HuH-7 (cell line): ENCODE results near the gene SPACA9.
A peak's percentile ranks its signal among the peaks of the same experiment; 100 is the strongest.

Experiments used
- DNase-seq: peaks from one replicate; pipeline ENCODE4 v3.0.0; 2011; ENCODE audit warnings: low spot score

The SPACA9 gene

DNA sequence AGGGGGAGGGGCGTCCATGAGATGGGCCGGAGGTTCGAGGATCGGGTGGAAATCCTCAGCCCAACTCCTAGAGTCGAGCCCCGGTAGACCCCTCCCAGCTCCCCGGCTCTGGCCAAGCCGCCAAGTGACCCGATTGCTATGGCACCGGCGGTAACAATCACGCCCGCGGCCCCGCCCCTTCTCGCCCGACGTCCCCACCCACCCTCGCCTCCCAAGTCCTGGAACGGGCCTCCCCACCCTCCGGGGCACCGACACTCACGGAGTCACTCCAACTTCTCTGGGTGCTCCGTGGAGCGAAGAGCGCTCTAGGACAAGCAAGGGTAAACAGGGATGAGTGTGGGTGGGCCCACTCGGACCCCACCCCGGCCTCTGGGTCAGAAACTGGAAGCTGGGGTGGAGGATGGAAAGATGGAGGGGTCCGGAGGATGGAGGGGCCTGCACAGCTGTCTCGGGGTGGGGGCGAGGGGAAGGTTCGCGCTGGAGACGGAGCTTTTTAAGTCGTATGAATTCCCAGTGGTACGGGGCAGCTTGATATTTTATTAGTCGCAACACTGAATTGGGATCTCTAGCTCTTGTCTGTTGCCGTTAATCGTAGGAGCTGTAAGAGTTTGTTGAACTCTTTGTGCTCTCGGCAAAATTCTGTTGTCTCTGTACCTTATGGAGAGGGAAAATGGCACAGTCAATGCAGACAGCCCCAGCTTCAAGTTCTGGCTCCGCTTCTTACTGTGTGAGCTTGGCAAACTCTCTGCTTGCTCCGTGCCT, at the start of gene SPACA9:
Gene SPACA9 (plus strand): TSS at position 204 of the 762 bp plus-strand sequence. CDS start 5,050 bp downstream, outside the sequence.
- peak; percentile 72 for DNase-seq

DNA sequence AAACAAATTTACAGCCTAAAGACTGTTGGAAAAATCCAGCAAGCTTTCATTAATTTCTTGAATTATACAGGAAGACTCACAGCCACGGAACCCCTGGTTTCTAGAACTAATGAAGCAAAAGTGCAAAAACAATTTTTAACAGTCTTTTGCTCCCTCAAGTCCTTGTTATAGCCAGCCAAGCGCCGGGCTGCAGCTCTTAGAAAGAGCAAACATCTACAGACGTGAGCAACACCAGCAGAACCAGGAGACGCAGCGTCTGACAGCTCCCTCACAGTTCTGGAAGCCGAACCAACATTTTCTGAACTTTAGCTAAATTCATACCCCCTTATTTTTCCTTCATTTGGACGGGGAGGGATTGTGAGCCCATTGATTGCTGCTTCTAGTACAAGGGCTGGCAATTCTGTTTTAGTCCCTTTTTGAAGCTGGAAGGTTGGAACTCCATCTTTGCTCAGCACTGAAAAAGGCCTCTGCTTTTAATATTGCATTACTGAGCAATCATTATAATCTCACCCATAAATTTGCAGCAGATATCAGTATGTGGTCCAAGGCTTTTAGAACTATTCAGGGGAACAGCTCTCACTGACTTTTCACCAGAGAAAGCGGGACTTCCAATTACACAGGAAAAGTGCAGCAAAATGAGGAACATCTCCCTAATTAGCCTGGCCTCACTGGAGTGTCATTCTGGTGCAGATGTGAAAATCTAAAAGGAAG, 46.4 kb upstream of the SPACA9 start:
- no peak for DNase-seq

DNA sequence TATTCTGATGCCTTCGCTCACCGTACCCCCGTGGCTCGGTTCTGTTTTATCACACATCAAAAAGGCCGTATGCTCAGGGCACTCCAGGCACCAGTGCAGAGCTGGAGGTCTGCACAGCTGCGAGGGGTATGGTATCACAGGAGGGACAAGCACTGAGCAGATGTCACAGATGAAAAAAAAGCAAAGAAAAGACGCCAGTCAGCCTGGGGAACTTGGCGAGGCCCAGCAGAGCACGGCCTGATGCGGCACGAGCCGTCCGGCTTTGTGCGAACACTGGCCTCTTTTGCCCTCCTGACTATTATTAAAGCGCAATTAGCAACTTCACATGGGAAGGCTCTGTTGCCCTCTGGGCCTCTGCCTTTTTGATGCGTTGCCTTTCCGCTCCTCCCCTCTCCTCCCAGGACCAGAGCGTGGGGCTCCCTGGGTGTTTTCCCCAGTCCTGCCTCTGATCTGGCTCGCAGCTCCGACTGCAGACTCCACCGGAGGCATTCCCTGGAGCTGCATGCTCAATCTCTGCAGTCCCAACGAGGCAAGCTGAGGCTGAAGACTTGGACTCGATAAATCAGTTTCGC, 45.1 kb upstream of the SPACA9 start:
- no peak for DNase-seq

DNA sequence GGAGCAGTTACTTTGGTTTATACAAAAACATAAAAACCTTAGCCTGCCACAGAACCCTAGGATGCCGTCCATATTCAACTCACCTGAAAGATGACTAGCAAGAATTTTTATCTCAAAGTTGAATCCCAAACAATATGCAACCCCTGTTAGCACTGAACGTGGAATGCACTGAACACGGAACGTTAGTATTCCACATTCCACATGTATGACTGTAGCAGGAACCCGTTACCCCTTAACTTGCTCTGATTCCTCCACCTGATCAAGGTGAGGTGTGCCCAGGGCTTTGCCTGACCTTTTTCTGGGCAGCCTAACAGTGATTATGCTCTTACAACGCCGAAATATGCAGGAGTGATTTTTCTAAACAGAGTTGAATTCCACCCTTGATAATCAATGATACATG, 44.4 kb upstream of the SPACA9 start:
- no peak for DNase-seq

DNA sequence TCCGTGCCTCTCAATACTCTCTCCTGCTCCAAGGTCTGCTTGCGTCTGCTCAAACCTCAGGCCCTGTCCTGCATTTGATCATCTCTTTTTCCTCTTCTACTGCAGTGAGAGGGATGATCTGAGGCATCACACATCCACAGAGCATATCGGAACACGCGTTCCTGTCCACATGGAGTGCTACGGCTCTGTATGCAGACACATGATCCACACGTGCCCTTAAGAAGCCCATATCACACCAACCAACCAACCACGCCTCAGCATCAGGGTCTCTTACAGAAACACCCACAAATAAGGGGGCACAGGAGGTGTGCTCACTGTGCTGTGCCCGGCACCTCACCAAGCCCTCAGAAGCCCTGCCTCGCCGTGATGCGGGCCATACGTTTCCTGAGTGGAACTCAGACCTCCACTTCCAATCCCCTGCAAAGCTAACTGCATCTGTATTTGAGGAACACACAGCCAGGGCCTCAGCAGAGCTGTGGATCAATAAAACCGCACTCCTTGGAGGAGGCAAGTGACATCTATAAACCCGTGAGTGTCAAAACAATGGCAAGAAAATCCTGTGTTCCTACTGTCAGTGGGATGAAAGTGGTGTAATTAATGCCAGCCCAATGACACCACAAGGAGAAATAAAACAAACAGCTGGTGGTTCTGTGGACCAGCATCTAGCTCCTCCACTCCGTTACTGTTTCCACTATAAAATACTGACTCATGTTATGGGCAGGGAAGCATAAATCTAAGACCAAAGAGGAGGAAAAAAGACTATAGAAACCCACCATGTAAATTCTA, 41.0 kb upstream of the SPACA9 start:
- DNase-seq, result no peak

DNA sequence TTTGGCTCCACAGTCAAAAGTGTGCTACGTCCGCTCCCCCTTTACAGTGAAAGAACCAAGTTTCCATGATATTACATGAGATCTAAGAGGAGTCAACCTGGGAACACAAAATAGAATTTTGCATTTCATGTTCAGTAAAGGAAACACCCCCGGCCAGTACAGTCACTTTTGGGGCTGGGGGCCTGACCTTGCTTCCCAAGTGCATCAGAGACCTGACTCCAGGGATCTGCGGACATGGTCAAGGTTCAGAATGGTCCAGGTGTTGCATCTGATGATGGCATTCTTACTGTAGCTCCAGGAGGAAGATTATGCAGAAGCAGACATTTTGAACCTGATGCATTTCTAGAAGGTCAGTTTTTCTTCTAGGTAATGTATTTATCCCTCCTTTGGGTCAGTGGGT, 40.4 kb upstream of the SPACA9 start:
- no peak for DNase-seq

DNA sequence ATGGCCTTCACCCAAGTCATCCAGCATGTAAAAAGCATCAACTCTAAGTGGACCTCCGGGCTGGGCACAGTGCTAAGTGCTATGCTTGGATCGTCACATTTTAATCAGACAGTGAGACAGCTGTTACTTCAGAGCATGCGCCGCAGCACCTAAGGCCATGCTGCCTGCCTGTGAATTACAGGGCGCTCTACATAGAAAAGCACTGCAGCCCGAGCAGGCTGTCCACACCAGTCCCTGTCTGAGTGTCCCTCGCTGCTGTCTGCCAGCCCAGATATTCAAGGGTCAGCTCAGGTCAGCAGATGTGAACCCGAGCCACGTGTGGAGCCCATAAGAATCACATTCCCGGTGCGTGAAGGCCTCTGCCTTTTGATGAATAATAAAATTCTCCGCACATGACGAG, 37.7 kb upstream of the SPACA9 start:
- DNase-seq, result no peak

DNA sequence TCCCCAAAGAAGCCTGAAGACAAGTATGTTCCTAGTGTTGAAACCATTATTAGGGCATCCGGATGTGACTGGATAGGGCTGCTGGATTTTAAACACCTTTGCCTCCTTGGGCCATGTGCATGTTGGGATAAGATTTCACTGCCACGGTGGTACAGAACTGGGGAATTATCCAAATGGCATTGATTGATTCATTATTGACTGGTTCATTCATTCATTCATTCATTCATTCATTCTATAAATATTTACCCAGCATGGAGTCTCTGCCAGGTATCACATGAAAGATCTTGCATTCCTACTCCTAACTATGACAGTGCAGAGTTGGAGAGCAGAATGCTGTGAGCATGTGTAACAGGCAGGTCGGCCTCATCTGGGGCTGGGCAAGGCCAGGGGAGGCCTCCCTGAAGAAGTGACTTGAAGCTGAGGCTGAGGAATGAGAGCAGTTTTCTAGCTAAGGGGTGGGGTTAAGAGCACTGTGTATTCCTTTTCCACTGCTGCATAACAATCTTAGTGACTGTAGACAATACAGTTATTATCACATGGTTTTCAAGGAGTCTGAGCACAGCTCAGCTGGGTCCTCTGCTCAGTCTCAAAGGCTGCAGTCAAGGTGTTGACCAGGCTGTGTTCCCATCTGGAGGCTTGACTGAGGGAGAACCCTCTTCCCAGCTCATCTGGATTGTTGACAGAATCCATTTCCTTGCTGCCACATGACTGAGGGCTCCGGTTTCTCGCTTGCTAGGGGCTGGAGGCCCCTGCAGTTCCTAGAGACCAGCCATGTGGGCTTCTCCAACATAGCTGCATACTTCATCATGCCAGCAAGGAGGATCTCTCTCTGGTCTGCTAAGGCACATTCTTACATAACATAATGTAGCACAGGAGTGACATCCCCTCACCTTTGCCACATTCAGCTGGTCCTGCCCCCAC, 36.3 kb upstream of the SPACA9 start:
- no peak for DNase-seq

DNA sequence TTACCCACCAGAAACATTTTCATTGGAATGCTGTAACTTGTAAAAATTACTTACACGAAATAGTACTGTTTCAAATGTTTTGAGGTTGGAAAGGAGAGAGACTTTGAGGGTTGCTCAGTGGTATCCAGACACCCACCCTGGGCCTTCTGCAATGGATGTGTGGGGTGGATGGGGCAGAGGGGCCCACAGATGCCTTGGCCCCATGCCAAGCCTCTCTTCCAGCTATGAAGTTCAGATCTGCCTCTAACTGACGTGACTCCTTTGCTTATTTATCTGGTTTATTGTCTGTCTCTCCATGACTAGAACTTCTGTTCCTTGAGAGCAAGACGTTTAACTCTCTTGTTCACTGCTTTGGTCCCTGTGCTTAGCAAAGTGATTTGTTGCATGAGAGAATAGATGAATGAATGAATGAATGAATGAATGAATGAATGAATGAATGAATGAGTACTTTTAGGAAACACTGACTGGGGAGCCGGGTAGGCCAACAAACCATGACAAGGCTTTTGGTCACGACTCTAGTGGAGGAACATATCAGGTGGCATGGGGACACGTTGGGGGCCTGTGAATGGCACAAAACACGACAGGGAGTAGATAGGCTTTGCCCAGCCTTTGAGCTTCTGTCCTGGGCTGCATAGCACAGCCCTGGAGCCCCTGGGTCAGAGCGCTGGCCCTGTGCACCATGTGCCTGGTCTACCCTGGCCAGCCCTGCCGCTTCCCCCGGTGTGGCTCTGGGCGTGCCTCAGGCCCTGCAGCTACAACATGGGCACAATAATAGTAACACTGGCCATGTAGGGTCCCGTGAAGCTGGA, 32.4 kb upstream of the SPACA9 start:
- no peak for DNase-seq

DNA sequence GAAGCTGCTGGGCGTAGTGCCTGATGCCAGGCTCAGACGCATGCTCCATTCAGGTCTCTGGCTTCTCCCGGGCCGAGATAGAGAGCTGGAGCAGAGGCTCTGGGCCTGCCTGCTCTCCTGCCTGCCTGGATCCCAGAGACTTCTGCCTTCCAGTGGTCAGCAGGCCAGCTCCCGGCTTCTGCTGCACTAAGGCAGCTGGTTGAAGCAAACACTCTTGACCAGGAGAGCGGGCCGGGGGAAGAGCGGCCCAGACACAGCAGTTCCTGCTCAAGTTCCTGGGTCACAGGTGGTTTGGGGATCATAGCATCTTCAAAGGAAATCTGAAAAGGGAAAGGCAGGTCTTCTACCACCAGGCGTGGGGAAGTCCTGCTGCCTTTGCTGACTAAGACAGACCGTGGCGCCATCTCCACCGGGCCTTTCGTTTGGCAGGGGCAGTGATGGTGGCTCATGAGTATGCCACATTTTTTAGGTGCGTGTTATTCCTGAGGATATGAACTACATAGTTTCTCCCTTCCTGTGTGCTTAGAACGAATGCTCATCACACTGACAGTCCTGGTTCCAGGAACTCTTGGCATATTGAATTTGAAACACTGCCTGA, 31.7 kb upstream of the SPACA9 start:
- DNase-seq, result no peak

DNA sequence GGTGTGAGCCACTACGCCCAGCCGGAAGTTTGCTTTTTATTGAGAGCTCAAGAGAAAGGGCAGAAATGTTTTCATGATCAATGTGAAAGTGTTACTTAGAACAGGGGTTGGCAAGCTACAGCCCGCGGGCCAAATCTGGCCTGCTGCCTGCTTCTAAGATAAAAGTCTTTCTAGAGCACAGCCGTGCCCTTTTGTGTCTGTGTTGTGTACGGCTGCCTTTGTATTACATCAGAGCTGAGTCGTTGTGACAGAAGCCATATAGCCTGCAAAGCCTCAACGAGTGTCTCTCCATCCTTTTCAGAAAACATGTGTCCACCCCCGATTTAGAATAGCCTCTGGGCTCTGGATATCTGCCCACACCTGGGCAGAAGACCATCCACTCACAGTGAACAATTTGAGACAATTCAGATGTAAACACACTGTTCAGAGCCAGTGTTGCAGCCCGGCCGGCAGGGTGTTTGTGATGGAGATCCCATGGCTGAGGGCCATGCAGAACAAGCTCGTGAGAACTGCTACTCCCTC, 29.5 kb upstream of the SPACA9 start:
- DNase-seq, result no peak

DNA sequence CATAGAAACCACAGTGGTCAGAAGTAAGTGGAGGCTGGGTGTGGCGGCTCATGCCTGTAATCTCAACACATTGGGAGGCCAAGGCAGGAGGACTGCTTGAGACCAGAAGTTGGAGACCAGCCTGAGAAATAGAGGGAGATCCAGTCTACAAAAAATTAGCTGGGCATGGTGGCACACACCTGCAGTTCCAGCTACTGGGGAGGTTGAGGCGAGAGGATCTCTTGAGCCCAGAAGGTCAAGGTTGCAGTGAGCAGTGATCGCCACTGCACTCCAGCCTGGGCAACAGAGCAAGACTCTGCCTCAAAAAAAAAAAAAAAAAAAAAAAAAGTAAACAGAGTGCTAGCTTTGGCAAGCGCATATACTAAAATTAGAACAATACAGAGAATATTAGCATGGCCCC, 25.2 kb upstream of the SPACA9 start:
- no peak for DNase-seq

DNA sequence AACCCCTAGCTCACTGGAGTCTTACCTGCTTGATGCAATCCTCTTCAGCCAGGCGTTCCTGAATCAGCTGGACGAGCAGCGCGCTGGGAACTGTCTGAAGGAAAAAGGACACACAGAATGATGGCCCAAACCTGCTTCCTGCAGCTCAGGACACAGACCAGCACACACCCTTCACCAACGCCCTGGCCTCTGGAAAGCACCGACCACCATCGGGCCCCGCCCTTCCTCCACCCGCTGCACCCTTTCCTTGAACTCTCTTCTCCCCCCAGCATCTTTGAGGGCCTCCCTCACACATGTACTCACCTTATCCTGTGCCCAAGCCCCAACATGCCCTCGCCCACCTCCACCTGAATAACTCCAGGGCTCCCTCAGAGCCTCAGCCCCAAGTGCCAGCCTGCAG, 23.9 kb upstream of the SPACA9 start:
- DNase-seq, result no peak

DNA sequence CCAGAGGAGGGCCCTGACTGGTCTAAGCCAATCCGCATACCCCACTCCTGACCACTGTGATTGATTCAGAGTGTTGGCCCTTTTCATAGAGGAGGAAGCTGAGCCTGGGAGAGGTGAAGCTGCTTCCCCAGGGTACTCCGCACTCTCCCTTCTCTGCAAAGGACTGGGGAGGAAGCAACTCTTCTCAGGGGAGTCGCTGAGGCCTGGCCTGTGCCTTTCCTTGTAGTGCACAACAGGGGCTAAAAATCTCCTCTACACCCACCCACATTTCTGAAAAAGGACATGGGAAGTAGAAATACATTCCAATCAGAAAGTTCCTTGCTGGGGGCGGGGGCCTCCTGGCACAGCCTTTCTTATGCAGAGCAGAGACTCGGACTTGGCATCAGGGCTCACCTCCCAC, 22.8 kb upstream of the SPACA9 start:
- DNase-seq, result no peak

DNA sequence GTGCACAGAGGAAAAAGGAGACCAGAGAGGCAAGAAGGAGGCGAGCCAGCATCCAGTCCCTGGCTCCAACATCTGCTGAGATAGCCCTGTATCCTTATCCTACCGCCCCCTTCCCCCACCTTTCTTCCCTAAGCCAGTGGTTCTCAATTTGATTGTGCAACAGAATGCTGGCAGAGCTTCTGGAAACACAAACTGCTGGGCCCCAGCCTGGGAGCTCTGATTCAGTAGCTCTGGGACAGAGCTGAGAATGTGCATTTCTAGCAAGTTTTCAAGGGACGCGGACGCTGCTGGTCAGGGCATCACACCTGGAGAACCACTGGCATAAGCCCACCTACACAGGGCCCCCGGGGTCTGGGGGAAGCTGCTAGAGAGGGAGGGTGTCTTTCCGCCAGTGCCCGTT, 21.7 kb upstream of the SPACA9 start:
- DNase-seq, result no peak

DNA sequence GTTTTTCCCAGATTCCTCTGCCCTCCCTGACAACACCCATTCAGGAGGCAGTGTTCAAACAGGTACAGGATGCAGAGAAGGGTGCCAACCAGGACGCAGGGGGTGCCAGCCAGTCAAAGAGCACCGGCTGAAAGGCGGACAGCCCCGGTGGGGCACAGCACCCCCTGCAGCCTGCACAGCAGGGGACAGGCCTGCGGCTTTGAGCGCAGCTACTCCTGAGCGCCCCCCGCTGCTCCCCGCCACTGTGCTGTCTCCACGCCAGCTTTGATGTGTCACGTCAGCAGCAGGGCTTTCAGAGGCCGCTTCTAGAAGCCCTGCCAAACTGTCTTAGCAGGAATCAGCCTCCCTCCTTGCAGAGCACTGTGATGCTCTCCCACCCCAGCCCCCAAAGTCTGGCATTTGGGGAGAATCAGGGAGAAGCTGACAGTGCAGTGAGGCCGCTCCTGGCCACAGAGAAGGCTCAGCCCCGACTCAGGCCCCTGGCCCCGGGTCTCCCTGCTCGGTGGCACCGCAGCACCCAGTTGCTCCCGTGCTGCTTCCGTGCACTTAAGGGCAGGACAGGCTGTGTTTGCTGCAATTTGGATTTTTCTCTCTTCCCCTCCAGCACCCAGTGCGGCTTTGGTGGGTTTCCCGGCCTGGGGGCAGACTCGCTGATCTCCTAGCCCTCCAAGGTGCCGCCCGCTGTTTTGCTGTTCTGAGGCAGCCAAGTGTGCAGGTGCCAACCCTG, 20.9 kb upstream of the SPACA9 start:
- DNase-seq, result no peak

DNA sequence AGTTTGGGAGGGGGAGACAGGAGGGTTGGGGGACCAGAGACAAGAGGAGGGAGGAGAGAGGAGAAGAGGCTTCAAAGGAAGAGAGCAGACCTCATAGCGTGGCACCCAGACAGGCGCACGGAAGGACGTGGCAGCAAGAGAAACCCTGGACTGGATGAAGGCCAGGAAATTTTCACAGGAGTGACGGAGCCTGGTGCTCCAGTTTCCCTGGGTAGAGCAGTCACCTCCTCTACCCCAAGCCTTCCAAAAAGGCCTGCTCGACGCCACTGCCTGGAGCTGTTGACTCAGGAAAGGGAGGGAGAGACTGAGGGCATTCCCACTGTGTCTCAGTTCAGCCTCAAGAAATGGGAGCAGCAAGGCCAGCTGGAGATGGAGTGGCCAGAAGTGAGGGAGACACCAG, 19.9 kb upstream of the SPACA9 start:
- DNase-seq, result no peak

DNA sequence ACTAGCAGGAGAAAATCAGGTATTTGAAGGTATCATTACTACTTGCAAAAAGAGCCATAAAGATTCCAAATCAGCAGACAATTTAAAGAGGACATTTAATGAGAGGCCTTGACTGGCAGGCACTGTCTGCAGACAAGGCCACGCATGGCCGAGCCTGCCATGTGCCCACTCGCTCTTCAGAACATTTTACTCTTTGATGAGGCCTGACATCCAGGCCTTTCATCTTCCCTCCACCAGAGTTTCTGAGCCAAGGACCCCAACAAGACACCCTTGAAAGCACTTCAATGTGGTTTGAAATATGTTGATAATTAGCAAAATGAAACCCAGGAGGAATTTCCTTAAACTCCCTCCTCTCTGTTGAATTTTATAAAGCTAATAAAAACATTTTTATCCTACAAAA, 17.0 kb upstream of the SPACA9 start:
- no peak for DNase-seq

DNA sequence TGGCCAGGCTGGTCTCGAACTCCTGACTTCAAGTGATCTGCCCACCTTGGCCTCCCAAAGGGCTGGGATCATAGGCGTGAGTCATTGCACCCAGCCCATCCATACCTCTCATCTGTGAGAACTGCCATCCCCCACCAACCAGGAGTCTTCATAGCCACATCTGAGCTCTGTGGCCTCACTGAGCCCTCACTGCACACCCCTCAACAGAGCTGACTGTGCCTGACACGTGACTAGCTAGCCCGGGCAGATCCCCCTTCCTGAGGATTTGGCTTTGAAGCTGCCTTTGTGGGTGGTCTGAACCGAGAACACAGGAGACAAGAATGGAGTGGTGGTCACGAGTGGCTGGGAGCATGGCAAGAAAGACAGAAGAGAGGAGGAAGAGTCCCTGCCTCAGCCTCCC, 16.2 kb upstream of the SPACA9 start:
- no peak for DNase-seq
